Endothelial cell of umbilical vein (primary cell): Measurements from ENCODE around the gene EMX1. TPM values are rescaled to one million over a fixed set of nuclear protein-coding genes. Genes with fewer than 3 reads are reported as not detected.

ENCODE experiments used
- BruUV-seq: library from RNA; stranded (reverse); fragments of 400-500 nt; replicated peaks from 2 replicates; lab custom pipeline; 2021; lab: Mats Ljungman, UMichigan
- CTCF ChIA-PET: fragments of 300-600, 350-600 bp; sonication (Branson Sonifier 250); formaldehyde crosslinking; loops from one replicate; lab custom pipeline; 2021; ENCODE audit warnings: antibody characterized with exemption, inconsistent platforms; lab: Charles Lee
- POLR2A ChIA-PET: fragments of 300-600, 350-600 bp; sonication (Branson Sonifier 250); formaldehyde crosslinking; loops from one replicate; lab custom pipeline; 2021; ENCODE audit warnings: antibody characterized with exemption, inconsistent platforms; lab: Charles Lee
- DNase-seq: peaks from one replicate; pipeline ENCODE4 v3.0.0-alpha.2; 2011; ENCODE audit warnings: low read depth, low spot score
- FAIRE-seq: peaks from 2 replicates; lab custom pipeline; 2011; peaks lifted over from hg19 to GRCh38; lab: Jason Lieb, UNC
- H2AFZ ChIP-seq: 2 replicates; pipeline ENCODE4 v1.6.0; 2012; ENCODE audit warnings: low read depth, low read length, control low read depth, inconsistent platforms
- H3K27ac ChIP-seq: 2 replicates; pipeline ENCODE4 v1.5.1; 2011; ENCODE audit warnings: low read depth, mild to moderate bottlenecking, control low read depth, low read length, moderate library complexity; ENCODE audit not compliant: insufficient read depth
- H3K27me3 ChIP-seq, 2 experiments: 2 replicates each; pipeline versions ENCODE4 v1.6.0 to v1.6.1; 2011; ENCODE audit warnings: low read length in 2 of 2, mixed read lengths in 1 of 2; ENCODE audit not compliant: control insufficient read depth in 2 of 2, insufficient read depth in 2 of 2
- H3K36me3 ChIP-seq, 2 experiments: 2 replicates in 1 of 2; 3 replicates in 1 of 2; pipeline ENCODE4 v1.5.1; 2011; ENCODE audit warnings: low read length in 2 of 2, mild to moderate bottlenecking in 1 of 2, moderate library complexity in 1 of 2; ENCODE audit not compliant: control insufficient read depth in 2 of 2, insufficient read depth in 2 of 2; ENCODE audit errors: extremely low read depth in 1 of 2
- H3K4me1 ChIP-seq: 3 replicates; pipeline ENCODE4 v1.5.1; 2011; ENCODE audit warnings: mild to moderate bottlenecking, low read length; ENCODE audit not compliant: control insufficient read depth, insufficient read depth; ENCODE audit errors: extremely low read depth
- H3K4me2 ChIP-seq: 2 replicates; pipeline ENCODE4 v1.6.1; 2011; ENCODE audit warnings: low read length, control low read depth, mixed read lengths; ENCODE audit not compliant: insufficient read depth
- H3K4me3 ChIP-seq, 3 experiments: fragments of 200-600 bp in 1 of 3; sonication (generic), shearing (Covaris generic) in 1 of 3; replicated peaks in 1 of 3; 2 replicates each; pipeline ENCODE4 v1.5.1; 2011 to 2016; ENCODE audit warnings: control low read depth in 3 of 3, low read length in 3 of 3, mild to moderate bottlenecking in 2 of 3, inconsistent platforms in 1 of 3, low read depth in 1 of 3, moderate library complexity in 1 of 3; ENCODE audit not compliant: insufficient read depth in 1 of 3
- H3K79me2 ChIP-seq: 2 replicates; pipeline ENCODE4 v1.6.0; 2012; ENCODE audit warnings: low read length, inconsistent platforms; ENCODE audit not compliant: control insufficient read depth, insufficient read depth
- H3K9ac ChIP-seq: replicated peaks from 2 replicates; pipeline ENCODE3; 2011; ENCODE audit warnings: low read length, control low read depth; ENCODE audit not compliant: insufficient read depth; ENCODE audit errors: extremely low read depth
- H3K9me1 ChIP-seq: replicated peaks from 3 replicates; pipeline ENCODE4 v1.6.0; 2011; ENCODE audit warnings: mild to moderate bottlenecking, low read length; ENCODE audit not compliant: control insufficient read depth, insufficient read depth; ENCODE audit errors: extremely low read depth
- H3K9me3 ChIP-seq: replicated peaks from 2 replicates; pipeline ENCODE4 v1.5.1; 2012; ENCODE audit warnings: low read length, inconsistent platforms; ENCODE audit not compliant: control insufficient read depth, insufficient read depth
- H4K20me1 ChIP-seq: replicated peaks from 2 replicates; pipeline ENCODE3; 2011; ENCODE audit warnings: mild to moderate bottlenecking, low read length; ENCODE audit not compliant: control insufficient read depth, insufficient read depth; ENCODE audit errors: extremely low read depth
- EZH2 ChIP-seq: IDR thresholded peaks from 2 replicates; pipeline ENCODE4 v1.6.1; 2012; ENCODE audit warnings: borderline replicate concordance, low read depth, mild to moderate bottlenecking, moderate library complexity, low read length, inconsistent platforms; ENCODE audit not compliant: severe bottlenecking
- FOS ChIP-seq: IDR thresholded peaks from 2 replicates; pipeline ENCODE4 v1.6.1; 2011; ENCODE audit warnings: mild to moderate bottlenecking, low read length, moderate library complexity, borderline replicate concordance; ENCODE audit not compliant: insufficient read depth
- GATA2 ChIP-seq: IDR thresholded peaks from 2 replicates; pipeline ENCODE4 v1.7.0; 2011; ENCODE audit warnings: low read depth, mild to moderate bottlenecking, moderate library complexity, mixed read lengths, low read length; ENCODE audit not compliant: insufficient read length, insufficient read depth
- JUN ChIP-seq: IDR thresholded peaks from 2 replicates; pipeline ENCODE4 v1.6.1; 2011; ENCODE audit warnings: borderline replicate concordance, low read depth; ENCODE audit not compliant: insufficient read length, insufficient read depth
- MYC ChIP-seq: IDR thresholded peaks from one replicate; pipeline ENCODE4 v1.6.1; 2011; ENCODE audit warnings: mild to moderate bottlenecking, low read depth, low read length
- POLR2A ChIP-seq: IDR thresholded peaks from 2 replicates; pipeline ENCODE4 v1.6.1; 2012; ENCODE audit warnings: low read depth, mild to moderate bottlenecking, control low read depth, low read length
- POLR2AphosphoS5 ChIP-seq: IDR thresholded peaks from 2 replicates; pipeline ENCODE4 v1.6.1; 2012; ENCODE audit warnings: low read depth, mild to moderate bottlenecking, control low read depth, low read length, moderate library complexity; ENCODE audit not compliant: insufficient read depth
- dilution Hi-C: fragments of 300-500 bp; cut with MboI; formaldehyde crosslinking; loops from one replicate; pipeline ENCODE4 v1.15.0; 2019; ENCODE audit warnings: low sequenced_read_pairs; ENCODE audit not compliant: extremely low pct_ligation_motif_present
- intact Hi-C: fragments of 100-400 bp; cut with micrococcal nuclease; formaldehyde crosslinking; loops from one replicate; pipeline ENCODE4 v1.10.0; 2022
- polyA plus RNA-seq, 4 experiments: library from polyadenylated mRNA; depleted of rRNA in 3 of 4; stranded (reverse) in 3 of 4; unstranded in 1 of 4; fragments of >200 nt; gene quantifications; 2 replicates each; pipeline versions ENCODE4 v1.2.1 to v1.2.3, GENCODE V29; 2011 to 2012; ENCODE audit warnings: missing spikeins in 1 of 4
- total RNA-seq: library from RNA; stranded (reverse); gene quantifications from 2 replicates; pipeline ENCODE4 v1.2.3, GENCODE V29; 2021
- TF ChIP-seq, protein P1 (sequence below), 2 donors: IDR thresholded peaks; 1 replicate in 1 of 2; 2 replicates in 1 of 2; pipeline ENCODE4 v1.5.1; 2011; ENCODE audit warnings: low read length in 2 of 2, mild to moderate bottlenecking in 2 of 2, moderate library complexity in 2 of 2, control low read depth in 1 of 2, inconsistent platforms in 1 of 2, low read depth in 1 of 2; ENCODE audit not compliant: insufficient read depth in 1 of 2; ENCODE audit errors: extremely low read depth in 1 of 2
- TF ChIP-seq, protein P2 (sequence below): IDR thresholded peaks from 2 replicates; pipeline ENCODE4 v1.6.1; 2011; ENCODE audit not compliant: insufficient read depth, insufficient read length

Gene EMX1
- total and polyA plus RNA-seq, 2 donors (not counting 3 experiments of a cell fraction or from before 2014, with no cell fraction given), result not detected

GRCh38 chr2:72961853-72962468 is 44.6 kb downstream of the EMX1 start:
- Histone ChIP-seq H3K9ac (no peak overlapping the region), H3K27me3 (no peaks in the 10 kb centered on the region), H2AFZ (no peak overlapping the region), H3K79me2 (no peaks in the 10 kb centered on the region), H3K4me2 (no peak overlapping the region), H3K4me3 (no peak overlapping the region), H3K4me1 (no peaks in the 10 kb centered on the region), H3K9me3 (no peaks in the 10 kb centered on the region), H3K36me3 (no peaks in the 10 kb centered on the region), H3K9me1 (no peaks in the 10 kb centered on the region), H4K20me1 (no peaks in the 10 kb centered on the region), H3K27ac (no peak overlapping the region)
- CTCF ChIA-PET, result no interaction called here
- no peak for DNase-seq
- FAIRE-seq, result no peak
- intact Hi-C loops, result no loop called here
- dilution Hi-C loops, result no loop called here
- TF ChIP-seq, protein P1, sequence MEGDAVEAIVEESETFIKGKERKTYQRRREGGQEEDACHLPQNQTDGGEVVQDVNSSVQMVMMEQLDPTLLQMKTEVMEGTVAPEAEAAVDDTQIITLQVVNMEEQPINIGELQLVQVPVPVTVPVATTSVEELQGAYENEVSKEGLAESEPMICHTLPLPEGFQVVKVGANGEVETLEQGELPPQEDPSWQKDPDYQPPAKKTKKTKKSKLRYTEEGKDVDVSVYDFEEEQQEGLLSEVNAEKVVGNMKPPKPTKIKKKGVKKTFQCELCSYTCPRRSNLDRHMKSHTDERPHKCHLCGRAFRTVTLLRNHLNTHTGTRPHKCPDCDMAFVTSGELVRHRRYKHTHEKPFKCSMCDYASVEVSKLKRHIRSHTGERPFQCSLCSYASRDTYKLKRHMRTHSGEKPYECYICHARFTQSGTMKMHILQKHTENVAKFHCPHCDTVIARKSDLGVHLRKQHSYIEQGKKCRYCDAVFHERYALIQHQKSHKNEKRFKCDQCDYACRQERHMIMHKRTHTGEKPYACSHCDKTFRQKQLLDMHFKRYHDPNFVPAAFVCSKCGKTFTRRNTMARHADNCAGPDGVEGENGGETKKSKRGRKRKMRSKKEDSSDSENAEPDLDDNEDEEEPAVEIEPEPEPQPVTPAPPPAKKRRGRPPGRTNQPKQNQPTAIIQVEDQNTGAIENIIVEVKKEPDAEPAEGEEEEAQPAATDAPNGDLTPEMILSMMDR (IDR thresholded peaks at IDR 0.05; ENCODE audit: extremely low read depth in 1 of 2, insufficient read depth in 1 of 2, low read depth in 1 of 2, low read length in 2 of 2), result no peak
- no peak for TF ChIP-seq FOS
- TF ChIP-seq EZH2, result no peak
- TF ChIP-seq MYC, result no peak
- TF ChIP-seq GATA2, result no peak
- TF ChIP-seq, protein P2, sequence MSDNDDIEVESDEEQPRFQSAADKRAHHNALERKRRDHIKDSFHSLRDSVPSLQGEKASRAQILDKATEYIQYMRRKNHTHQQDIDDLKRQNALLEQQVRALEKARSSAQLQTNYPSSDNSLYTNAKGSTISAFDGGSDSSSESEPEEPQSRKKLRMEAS, result no peak
- TF ChIP-seq POLR2A, result no peak
- TF ChIP-seq POLR2AphosphoS5, result no peak
- TF ChIP-seq JUN, result no peak
- no TSS peak for BruUV-seq
- POLR2A ChIA-PET, result no interaction called here
